Kidney (tissue), 14 donors: Measurements from ENCODE around the gene TBL1X. TPM values are rescaled to one million over a fixed set of nuclear protein-coding genes. Genes with fewer than 3 reads are reported as not detected.

ENCODE experiments used
- DNase-seq, 5 donors: peaks; one replicate each; pipeline ENCODE4 v3.0.0-alpha.2; 2013 to 2020
- FAIRE-seq: peaks from 2 replicates; lab custom pipeline; 2012; peaks lifted over from hg19 to GRCh38; lab: Jason Lieb, UNC
- H3K27ac ChIP-seq, 2 donors: one replicate each; pipeline ENCODE4 v1.7.0; 2013; ENCODE audit warnings: low read depth in 2 of 2, low read length in 2 of 2, inconsistent platforms in 1 of 2
- H3K27me3 ChIP-seq: one replicate; pipeline ENCODE4 v1.7.1; 2013; ENCODE audit warnings: low read length, inconsistent platforms; ENCODE audit not compliant: control insufficient read depth, insufficient read depth
- H3K36me3 ChIP-seq, 3 donors: one replicate each; pipeline versions ENCODE4 v1.7.0 to v1.7.1; 2013; ENCODE audit warnings: low read length in 3 of 3, control low read depth in 1 of 3, inconsistent platforms in 1 of 3; ENCODE audit not compliant: insufficient read depth in 3 of 3, control insufficient read depth in 2 of 3
- H3K4me1 ChIP-seq, 3 donors: one replicate each; pipeline versions ENCODE4 v1.7.0 to v1.7.1; 2013; ENCODE audit warnings: low read length in 3 of 3, inconsistent platforms in 1 of 3, low read depth in 1 of 3; ENCODE audit not compliant: control insufficient read depth in 2 of 3, insufficient read depth in 2 of 3
- H3K4me3 ChIP-seq, 3 donors: one replicate each; pipeline versions ENCODE4 v1.7.0 to v1.8.1; 2013; ENCODE audit warnings: low read length in 3 of 3, control low read depth in 1 of 3, inconsistent platforms in 1 of 3
- H3K9ac ChIP-seq, 3 donors: one replicate each; pipeline versions ENCODE4 v1.7.0 to v1.7.1; 2013; ENCODE audit warnings: low read length in 3 of 3, control low read depth in 1 of 3, inconsistent platforms in 1 of 3
- H3K9me3 ChIP-seq, 3 donors: one replicate each; pipeline versions ENCODE4 v1.7.0 to v1.7.1; 2013; ENCODE audit warnings: low read length in 3 of 3, control low read depth in 1 of 3, inconsistent platforms in 1 of 3; ENCODE audit not compliant: control insufficient read depth in 2 of 3, insufficient read depth in 1 of 3
- intact Hi-C: fragments of 100-400 bp; cut with DNase I; formaldehyde crosslinking; loops from one replicate; pipeline ENCODE4 v1.11.1; 2022
- polyA plus RNA-seq: library from polyadenylated mRNA; stranded (reverse); fragments of 350-450 nt; fragmentation: Illumina TruSeq; extraction: RNeasy Lipid Tissue Mini Kit (QIAGEN cat#74804); gene quantifications from one replicate; pipeline ENCODE4 v1.2.3, GENCODE V29; 2014; ENCODE audit warnings: low read depth, low replicate concordance; ENCODE audit not compliant: insufficient read depth
- total RNA-seq: library from RNA; stranded (reverse); fragmentation: NEBNext Ultra II Directional; extraction: Animal tissue kit (Norgen Biotek cat#: 25700); gene quantifications from one replicate; pipeline ENCODE4 v1.2.1, GENCODE V29; 2021
- TF ChIP-seq, protein P1 (sequence below): IDR thresholded peaks from 3 replicates; pipeline ENCODE4 v1.5.1; 2012; ENCODE audit warnings: mild to moderate bottlenecking, moderate library complexity, borderline replicate concordance; ENCODE audit not compliant: insufficient read depth; ENCODE audit errors: extremely low read depth
- donor health status: control.
- donor health status: control.
- donor health status: control.
- donor health status: control.
- donor health status: control.
- donor health status: DM: yes; HTN: yes; CAD: no.
- donor health status: Normal renal cell carcinoma (clear cell type).

TBL1X gene
- total and polyA plus RNA-seq, 2 donors from 2014 or later: 12.5 to 43.0 TPM

DNA sequence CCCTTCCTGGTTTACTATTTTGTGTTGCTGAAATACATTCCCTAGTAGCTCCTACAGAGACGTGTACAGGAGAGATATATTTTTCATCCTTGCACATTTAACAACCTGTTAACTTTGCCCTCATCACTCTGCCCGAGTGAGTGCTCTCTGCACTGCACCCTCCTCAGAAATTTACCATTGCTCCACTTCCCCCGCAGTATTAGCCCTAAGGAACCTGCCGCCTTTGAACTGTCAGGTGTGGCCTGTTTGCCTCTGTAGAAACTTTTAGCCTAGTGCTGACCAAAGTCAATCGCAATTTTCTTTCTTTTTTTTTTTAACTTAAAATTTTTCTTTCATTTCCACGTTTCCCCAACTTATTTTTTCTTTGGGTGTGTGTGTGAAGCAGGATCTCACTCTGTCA is 46.6 kb upstream of the TBL1X start:
- Histone ChIP-seq H3K9ac (no peak overlapping the region), H3K36me3 (no peaks in the 10 kb centered on the region), H3K4me1 (no peaks in the 10 kb centered on the region), H3K27me3 (no peaks in the 10 kb centered on the region), H3K9me3 (no peaks in the 10 kb centered on the region), H3K27ac (no peak overlapping the region), H3K4me3 (no peak overlapping the region)
- TF ChIP-seq, protein P1, sequence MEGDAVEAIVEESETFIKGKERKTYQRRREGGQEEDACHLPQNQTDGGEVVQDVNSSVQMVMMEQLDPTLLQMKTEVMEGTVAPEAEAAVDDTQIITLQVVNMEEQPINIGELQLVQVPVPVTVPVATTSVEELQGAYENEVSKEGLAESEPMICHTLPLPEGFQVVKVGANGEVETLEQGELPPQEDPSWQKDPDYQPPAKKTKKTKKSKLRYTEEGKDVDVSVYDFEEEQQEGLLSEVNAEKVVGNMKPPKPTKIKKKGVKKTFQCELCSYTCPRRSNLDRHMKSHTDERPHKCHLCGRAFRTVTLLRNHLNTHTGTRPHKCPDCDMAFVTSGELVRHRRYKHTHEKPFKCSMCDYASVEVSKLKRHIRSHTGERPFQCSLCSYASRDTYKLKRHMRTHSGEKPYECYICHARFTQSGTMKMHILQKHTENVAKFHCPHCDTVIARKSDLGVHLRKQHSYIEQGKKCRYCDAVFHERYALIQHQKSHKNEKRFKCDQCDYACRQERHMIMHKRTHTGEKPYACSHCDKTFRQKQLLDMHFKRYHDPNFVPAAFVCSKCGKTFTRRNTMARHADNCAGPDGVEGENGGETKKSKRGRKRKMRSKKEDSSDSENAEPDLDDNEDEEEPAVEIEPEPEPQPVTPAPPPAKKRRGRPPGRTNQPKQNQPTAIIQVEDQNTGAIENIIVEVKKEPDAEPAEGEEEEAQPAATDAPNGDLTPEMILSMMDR: no peak
- FAIRE-seq (no peak), DNase-seq (no peak)
- intact Hi-C loops: no loop called here

DNA sequence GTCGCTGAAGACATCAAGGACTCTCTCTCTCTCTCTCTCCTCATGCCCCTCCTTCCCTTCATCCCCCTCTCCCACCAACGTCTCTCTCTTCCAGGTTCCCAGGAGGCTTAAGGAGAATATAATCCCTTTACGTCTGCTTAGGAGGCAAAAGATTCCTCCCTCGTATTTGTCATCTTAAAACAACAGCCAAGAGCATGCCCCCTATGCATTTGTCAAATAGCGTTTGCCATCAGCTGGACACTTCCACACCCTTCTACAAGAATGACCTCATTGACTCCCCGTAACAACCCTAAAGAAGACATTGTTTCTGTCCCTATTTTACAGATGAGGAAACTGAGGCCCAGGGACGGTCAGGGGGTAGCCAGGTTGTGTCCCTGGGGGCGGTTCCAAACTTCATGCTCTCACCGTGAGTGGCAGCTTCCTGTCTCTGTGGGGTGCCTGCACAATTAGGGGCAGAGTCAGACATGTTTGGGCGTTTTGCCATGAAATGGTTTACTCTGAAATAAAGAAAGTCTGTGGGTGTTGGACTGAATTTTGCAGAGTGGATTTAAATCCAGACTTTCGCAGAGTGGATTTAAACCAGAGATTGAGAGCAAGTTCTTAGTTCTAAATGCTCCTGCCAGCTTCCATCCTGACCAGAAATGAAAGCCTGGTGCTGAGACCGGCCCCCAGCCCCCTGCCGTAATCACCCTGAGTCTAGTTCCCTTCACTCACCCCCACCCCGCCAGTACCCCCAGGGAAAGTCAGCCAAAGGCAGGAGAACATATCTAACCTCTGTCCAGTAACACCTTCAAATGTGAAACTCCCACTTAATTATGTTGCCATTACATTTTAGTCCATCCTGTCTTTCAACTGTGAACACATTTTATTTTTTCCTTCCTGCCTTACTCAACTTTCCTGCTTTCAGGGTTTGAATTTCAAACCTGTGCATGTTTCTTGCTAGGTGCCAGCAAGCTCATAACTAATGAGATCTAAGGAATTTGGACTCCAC is 44.3 kb upstream of the TBL1X start:
- Histone ChIP-seq H3K27ac (no peak overlapping the region), H3K4me3 (no peak overlapping the region), H3K27me3 (no peaks in the 10 kb centered on the region), H3K9me3 (peaks cover 0 to 2% (median 0%) of the 10 kb centered on the region in 3 donors), H3K36me3 (no peaks in the 10 kb centered on the region), H3K4me1 (no peaks in the 10 kb centered on the region), H3K9ac (no peak overlapping the region)
- TF ChIP-seq, protein P1: no peak
- intact Hi-C loops: no loop called here
- no peak for FAIRE-seq
- DNase-seq: no peak

- no peaks in the 10 kb centered on the region for H3K27me3 ChIP-seq
- H3K27ac ChIP-seq: no peak overlapping the region
- DNase-seq: no peak
- no peak for FAIRE-seq
- no peaks in the 10 kb centered on the region for H3K9me3 ChIP-seq
- H3K9ac ChIP-seq: no peak overlapping the region
- H3K4me1 ChIP-seq: no peaks in the 10 kb centered on the region
- H3K36me3 ChIP-seq: no peaks in the 10 kb centered on the region
- H3K4me3 ChIP-seq: no peak overlapping the region
- intact Hi-C loops: no loop called here
- TF ChIP-seq, protein P1: no peak
These were observed 35.1 kb upstream of the TBL1X start for GRCh38 chrX:9429767-9430166.
